Stimulated activated naive B cell treated with anti-CD40 and anti-IgM and Interleukin-4, amounts not matched to agents 10 μg/mL and 1 μg/mL and 100 μg/mL, for 72 hours (primary cell): ENCODE data around the gene PPP1R1A.

Experiments used
- ATAC-seq, 2 donors: fragments of 150-1000 bp; cut with Tn5 transposase; replicated peaks; 2 replicates each; pipeline ENCODE4 v1.10.0; 2021; ENCODE audit warnings: moderate library complexity in 1 of 2
- DNase-seq: peaks from one replicate; pipeline ENCODE4 v3.0.0; 2021
- H3K27ac Mint-ChIP-seq: one replicate; pipeline ENCODE4 v1.8.0; 2022; ENCODE audit warnings: mild to moderate bottlenecking, mixed read lengths
- H3K27me3 Mint-ChIP-seq, 2 donors: one replicate each; pipeline ENCODE4 v1.8.0; 2022; ENCODE audit warnings: mixed read lengths in 2 of 2
- H3K36me3 Mint-ChIP-seq, 2 donors: one replicate each; pipeline ENCODE4 v1.8.0; 2022; ENCODE audit warnings: mixed read lengths in 2 of 2, mild to moderate bottlenecking in 1 of 2
- H3K4me1 Mint-ChIP-seq, 2 donors: one replicate each; pipeline ENCODE4 v1.8.0; 2022; ENCODE audit warnings: mixed read lengths in 2 of 2, mild to moderate bottlenecking in 1 of 2
- H3K4me3 Mint-ChIP-seq, 2 donors: one replicate each; pipeline ENCODE4 v1.8.0; 2022; ENCODE audit warnings: mild to moderate bottlenecking in 2 of 2, mixed read lengths in 2 of 2, moderate library complexity in 1 of 2
- H3K9me3 Mint-ChIP-seq, 2 donors: one replicate each; pipeline ENCODE4 v1.8.0; 2022; ENCODE audit warnings: mixed read lengths in 2 of 2, mild to moderate bottlenecking in 1 of 2

PPP1R1A gene

GRCh38 chr12:54588110-54588889 lies at the start of gene PPP1R1A:
Gene PPP1R1A, minus strand, starts transcription at chr12:54588659. Its CDS starts 171 bp downstream, at chr12:54588488.
- peaks cover 4 to 11% of the 10 kb centered on the region in 2 donors for H3K4me1 Mint-ChIP-seq
- DNase-seq (no peak), ATAC-seq (peak in 1 of 2 donors; percentile 26)
- H3K9me3 Mint-ChIP-seq: no peaks in the 10 kb centered on the region
- H3K4me3 Mint-ChIP-seq: peak within 1 kb of the TSS; percentile 49 to 51
- H3K27ac Mint-ChIP-seq: no peak within 1 kb of the TSS
- no peaks in the 10 kb centered on the region for H3K36me3 Mint-ChIP-seq
- H3K27me3 Mint-ChIP-seq: peaks cover 74 to 88% of the 10 kb centered on the region in 2 donors

- Mint-ChIP-seq H3K9me3 (no peaks in the 10 kb centered on the region), H3K27me3 (peaks cover 36 to 44% of the 10 kb centered on the region in 2 donors), H3K4me3 (no peak within 1 kb of the TSS), H3K36me3 (no peaks in the 10 kb centered on the region), H3K27ac (no peak within 1 kb of the TSS), H3K4me1 (peaks cover 7% of the 10 kb centered on the region in 2 donors)
- no peak for ATAC-seq
- no peak for DNase-seq
Observed at GRCh38 chr12:54634795-54635194, 46.3 kb upstream of the PPP1R1A start, which contains the start of gene LACRT. Gene LACRT, minus strand, starts transcription at chr12:54634895. Its CDS starts 54 bp downstream, at chr12:54634841.

GRCh38 chr12:54631988-54632728 lies 43.7 kb upstream of the PPP1R1A start:
- no peak overlapping the region for H3K4me3 Mint-ChIP-seq
- ATAC-seq: no peak
- H3K27ac Mint-ChIP-seq: no peak overlapping the region
- H3K4me1 Mint-ChIP-seq: peaks cover 6 to 7% of the 10 kb centered on the region in 2 donors
- H3K27me3 Mint-ChIP-seq: peaks cover 45 to 48% of the 10 kb centered on the region in 2 donors
- peaks cover 6 to 8% of the 10 kb centered on the region in 2 donors for H3K9me3 Mint-ChIP-seq
- DNase-seq: no peak
- H3K36me3 Mint-ChIP-seq: peaks cover 3 to 4% of the 10 kb centered on the region in 2 donors

- Mint-ChIP-seq H3K27me3 (peaks cover 46 to 49% of the 10 kb centered on the region in 2 donors), H3K4me1 (peaks cover 5 to 6% of the 10 kb centered on the region in 2 donors), H3K9me3 (peaks cover 12 to 14% of the 10 kb centered on the region in 2 donors), H3K27ac (no peak overlapping the region), H3K36me3 (peaks cover 8 to 10% of the 10 kb centered on the region in 2 donors), H3K4me3 (no peak overlapping the region)
- DNase-seq (no peak), ATAC-seq (no peak)
Observed at GRCh38 chr12:54631551-54631950, 43.1 kb upstream of the PPP1R1A start.

GRCh38 chr12:54629925-54630324 lies 41.5 kb upstream of the PPP1R1A start:
- H3K9me3 Mint-ChIP-seq: peaks cover 13 to 16% of the 10 kb centered on the region in 2 donors
- H3K36me3 Mint-ChIP-seq: peaks cover 8 to 10% of the 10 kb centered on the region in 2 donors
- ATAC-seq (no peak), DNase-seq (no peak)
- no peak overlapping the region for H3K4me3 Mint-ChIP-seq
- peaks cover 0 to 7% of the 10 kb centered on the region in 2 donors for H3K4me1 Mint-ChIP-seq
- H3K27ac Mint-ChIP-seq: no peak overlapping the region
- H3K27me3 Mint-ChIP-seq: peaks cover 46 to 55% of the 10 kb centered on the region in 2 donors

GRCh38 chr12:54628186-54628846 lies 39.9 kb upstream of the PPP1R1A start:
- Mint-ChIP-seq H3K27ac (no peak overlapping the region), H3K4me1 (peaks cover 0 to 7% of the 10 kb centered on the region in 2 donors), H3K4me3 (no peak overlapping the region), H3K36me3 (peaks cover 8 to 10% of the 10 kb centered on the region in 2 donors), H3K27me3 (peaks cover 47 to 56% of the 10 kb centered on the region in 2 donors), H3K9me3 (peaks cover 14 to 16% of the 10 kb centered on the region in 2 donors)
- ATAC-seq (no peak), DNase-seq (no peak)

- Mint-ChIP-seq H3K4me3 (no peak overlapping the region), H3K36me3 (peaks cover 8 to 10% of the 10 kb centered on the region in 2 donors), H3K27me3 (peaks cover 49 to 56% of the 10 kb centered on the region in 2 donors), H3K27ac (no peak overlapping the region), H3K9me3 (peaks cover 14 to 16% of the 10 kb centered on the region in 2 donors), H3K4me1 (peaks cover 0 to 3% of the 10 kb centered on the region in 2 donors)
- no peak for DNase-seq
- no peak for ATAC-seq
Observed at GRCh38 chr12:54627304-54627703, 38.8 kb upstream of the PPP1R1A start.

GRCh38 chr12:54625598-54625997 lies 37.1 kb upstream of the PPP1R1A start:
- Mint-ChIP-seq H3K27me3 (peaks cover 52 to 58% of the 10 kb centered on the region in 2 donors), H3K4me3 (no peak overlapping the region), H3K9me3 (peaks cover 14 to 16% of the 10 kb centered on the region in 2 donors), H3K27ac (no peak overlapping the region), H3K4me1 (peaks cover 0 to 2% of the 10 kb centered on the region in 2 donors), H3K36me3 (peaks cover 8 to 10% of the 10 kb centered on the region in 2 donors)
- no peak for DNase-seq
- ATAC-seq: no peak

- peaks cover 8 to 10% of the 10 kb centered on the region in 2 donors for H3K36me3 Mint-ChIP-seq
- ATAC-seq: no peak
- H3K4me3 Mint-ChIP-seq: no peak overlapping the region
Observed at GRCh38 chr12:54624315-54625279, 36.1 kb upstream of the PPP1R1A start.

GRCh38 chr12:54622463-54623183 lies 34.2 kb upstream of the PPP1R1A start:
- H3K36me3 Mint-ChIP-seq: peaks cover 6 to 7% of the 10 kb centered on the region in 2 donors
- ATAC-seq (no peak), DNase-seq (no peak)
- H3K9me3 Mint-ChIP-seq: peaks cover 11 to 12% of the 10 kb centered on the region in 2 donors
- H3K4me1 Mint-ChIP-seq: peaks cover 0 to 2% of the 10 kb centered on the region in 2 donors
- peaks cover 44 to 53% of the 10 kb centered on the region in 2 donors for H3K27me3 Mint-ChIP-seq
- H3K27ac Mint-ChIP-seq: no peak overlapping the region
- no peak overlapping the region for H3K4me3 Mint-ChIP-seq

More at GRCh38 chr12:54624315-54625279, 36.1 kb upstream of the PPP1R1A start:
- peaks cover 14 to 16% of the 10 kb centered on the region in 2 donors for H3K9me3 Mint-ChIP-seq
- peaks cover 48 to 52% of the 10 kb centered on the region in 2 donors for H3K27me3 Mint-ChIP-seq
- H3K4me1 Mint-ChIP-seq: peaks cover 0 to 2% of the 10 kb centered on the region in 2 donors
- no peak for DNase-seq
- no peak overlapping the region for H3K27ac Mint-ChIP-seq

GRCh38 chr12:54616933-54617680 lies 28.6 kb upstream of the PPP1R1A start:
- H3K27me3 Mint-ChIP-seq: peaks cover 28 to 53% of the 10 kb centered on the region in 2 donors
- no peaks in the 10 kb centered on the region for H3K36me3 Mint-ChIP-seq
- peaks cover 9 to 11% of the 10 kb centered on the region in 2 donors for H3K4me1 Mint-ChIP-seq
- H3K4me3 Mint-ChIP-seq: peak overlapping the region in 1 of 2 donors; percentile 12
- peak; percentile 25 to 43 for ATAC-seq
- no peak for DNase-seq
- no peaks in the 10 kb centered on the region for H3K9me3 Mint-ChIP-seq
- no peak overlapping the region for H3K27ac Mint-ChIP-seq

- DNase-seq (no peak), ATAC-seq (no peak)
- H3K36me3 Mint-ChIP-seq: no peaks in the 10 kb centered on the region
- H3K27ac Mint-ChIP-seq: no peak overlapping the region
- no peaks in the 10 kb centered on the region for H3K9me3 Mint-ChIP-seq
- H3K4me1 Mint-ChIP-seq: peaks cover 8 to 10% of the 10 kb centered on the region in 2 donors
- peaks cover 38 to 57% of the 10 kb centered on the region in 2 donors for H3K27me3 Mint-ChIP-seq
- no peak overlapping the region for H3K4me3 Mint-ChIP-seq
Observed at GRCh38 chr12:54612225-54612750, 23.8 kb upstream of the PPP1R1A start.
